Fibroblast of the aortic adventitia (primary cell): ENCODE results near the gene BCL2L1. TPM values are rescaled to one million over a fixed set of nuclear protein-coding genes. Genes with fewer than 3 reads are reported as not detected.
"Not testable (repeated sequence)": the region's sequence is repeated elsewhere in the genome, so short reads cannot be mapped to it uniquely, and the experiment has no call there.

Experiments used
- DNase-seq: peaks from one replicate; pipeline ENCODE4 v3.0.0-alpha.2; 2010; ENCODE audit warnings: low read depth
- H3K4me3 ChIP-seq: 2 replicates; pipeline ENCODE4 v1.5.1; 2011; ENCODE audit warnings: low read depth, mild to moderate bottlenecking, control low read depth, low read length, moderate library complexity
- CTCF ChIP-seq: IDR thresholded peaks from 2 replicates; pipeline ENCODE4 v1.5.1; 2011; ENCODE audit warnings: mild to moderate bottlenecking, low read length, control low read depth, inconsistent platforms; ENCODE audit not compliant: insufficient read depth
- total RNA-seq: library from RNA; depleted of rRNA; stranded (reverse); fragments of >200 nt; gene quantifications from 2 replicates; pipeline ENCODE4 v1.2.3, GENCODE V29; 2012; ENCODE audit warnings: low replicate concordance

BCL2L1 gene
- total RNA-seq, 1 donor, result 101 TPM

GRCh38 chr20:31759836-31760518 lies 37.3 kb upstream of the BCL2L1 start:
- no peak for DNase-seq
- TF ChIP-seq CTCF, result no peak
- no peak overlapping the region for H3K4me3 ChIP-seq

GRCh38 chr20:31758991-31759390 lies 36.3 kb upstream of the BCL2L1 start:
- no peak for DNase-seq
- no peak overlapping the region for H3K4me3 ChIP-seq

DNA sequence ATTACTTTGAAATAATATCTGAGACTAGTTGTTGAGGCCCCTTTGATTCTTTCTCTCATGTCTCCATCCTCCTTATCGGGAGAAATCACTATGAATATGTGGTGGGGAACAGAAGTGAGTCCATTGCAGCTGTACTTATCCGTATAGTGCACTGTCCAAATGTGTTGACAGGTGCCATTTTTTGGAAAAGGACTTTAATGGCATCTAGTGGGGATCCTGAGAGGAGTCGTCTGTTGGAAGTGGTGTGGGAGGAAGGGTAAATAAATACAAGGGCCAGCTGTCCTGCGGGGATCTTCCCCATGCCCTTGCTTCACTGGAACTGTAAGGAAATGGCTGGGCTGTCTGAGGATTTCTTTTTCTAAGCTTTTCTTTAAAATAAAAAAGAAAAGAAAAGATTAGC lies 35.9 kb upstream of the BCL2L1 start:
- no peak overlapping the region for H3K4me3 ChIP-seq
- DNase-seq, result no peak
- no peak for TF ChIP-seq CTCF

More at GRCh38 chr20:31758991-31759390, 36.3 kb upstream of the BCL2L1 start:
- TF ChIP-seq CTCF, result no peak

DNA sequence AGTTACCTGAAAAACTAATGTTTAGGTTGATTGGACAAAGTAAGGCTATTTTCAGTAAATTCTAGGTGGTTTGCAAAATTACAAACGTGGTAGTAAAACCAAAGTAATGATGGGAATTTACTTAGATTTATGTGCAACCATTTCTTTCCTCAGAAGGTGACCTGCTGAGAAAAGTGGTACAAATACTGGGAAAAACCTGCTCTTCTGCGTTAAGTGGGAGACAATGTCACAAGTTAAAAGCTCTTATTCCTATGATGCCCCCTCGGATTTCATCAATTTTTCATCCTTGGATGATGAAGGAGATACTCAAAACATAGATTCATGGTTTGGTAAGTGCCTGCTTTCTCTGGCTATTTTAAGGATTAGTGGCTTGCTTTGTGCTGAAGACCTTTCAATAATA lies 34.6 kb upstream of the BCL2L1 start:
- no peak for TF ChIP-seq CTCF
- DNase-seq, result no peak
- H3K4me3 ChIP-seq, result no peak overlapping the region

DNA sequence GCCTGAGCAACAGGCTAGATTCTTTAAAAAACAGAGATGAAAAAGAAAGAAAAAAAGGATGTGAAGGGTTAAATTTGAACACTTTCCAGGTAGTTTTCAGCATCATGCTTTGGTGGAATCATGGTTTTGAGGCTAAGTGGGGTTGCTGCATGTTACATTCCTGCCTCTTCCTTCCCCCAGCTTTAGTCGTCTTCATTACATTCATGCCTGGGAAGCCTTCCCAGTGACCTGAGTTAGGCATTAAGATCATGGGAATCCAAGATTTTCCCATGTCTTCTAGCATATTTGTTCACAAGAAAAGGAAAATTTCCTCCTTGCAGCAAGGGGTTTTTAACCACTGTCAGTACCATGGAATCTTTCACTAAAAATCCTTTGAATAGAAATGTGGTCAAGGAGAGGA lies 28.5 kb upstream of the BCL2L1 start:
- DNase-seq, result peak; percentile 97
- no peak for TF ChIP-seq CTCF
- no peak overlapping the region for H3K4me3 ChIP-seq

DNA sequence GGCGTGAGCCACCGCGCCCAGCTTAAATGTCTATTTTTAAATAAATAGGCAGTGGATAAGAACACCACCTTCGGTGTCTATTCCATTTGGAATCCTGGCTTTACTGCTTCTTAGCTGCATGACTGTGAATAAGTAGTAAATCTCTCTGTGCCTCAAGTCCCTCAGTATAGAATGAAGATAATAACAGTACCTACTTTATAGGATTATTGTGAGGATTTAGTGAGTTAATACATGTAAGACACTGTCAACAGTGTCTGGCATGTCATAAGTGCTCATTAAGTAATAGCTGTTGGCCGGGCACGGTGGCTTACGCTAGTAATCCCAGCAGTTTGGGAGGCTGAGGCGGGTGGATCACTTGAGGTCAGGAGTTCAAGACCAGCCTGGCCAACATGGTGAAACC lies 26.6 kb upstream of the BCL2L1 start:
- H3K4me3 ChIP-seq, result no peak overlapping the region
- no peak for TF ChIP-seq CTCF
- DNase-seq, result no peak

DNA sequence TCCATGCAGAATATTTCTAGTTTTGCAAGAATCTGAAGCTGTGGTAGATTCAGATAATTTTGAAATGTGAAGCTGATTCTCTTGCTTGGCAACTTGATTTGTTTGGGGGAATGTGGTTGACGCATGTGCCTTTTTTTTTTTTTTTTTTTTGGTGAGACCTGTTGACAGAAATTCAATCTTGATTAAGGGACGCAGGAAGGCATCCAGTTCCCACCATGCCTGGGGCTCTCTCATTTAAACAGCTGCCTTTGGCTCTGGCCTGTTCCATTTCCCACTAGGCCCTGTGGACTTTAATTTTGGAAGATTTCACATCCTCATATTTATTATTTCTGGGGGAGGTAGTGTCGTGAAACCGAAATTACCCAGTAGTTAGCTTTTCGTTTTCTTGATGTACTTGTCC lies 25.0 kb upstream of the BCL2L1 start:
- no peak overlapping the region for H3K4me3 ChIP-seq
- DNase-seq, result peak; percentile 83
- TF ChIP-seq CTCF, result no peak

DNA sequence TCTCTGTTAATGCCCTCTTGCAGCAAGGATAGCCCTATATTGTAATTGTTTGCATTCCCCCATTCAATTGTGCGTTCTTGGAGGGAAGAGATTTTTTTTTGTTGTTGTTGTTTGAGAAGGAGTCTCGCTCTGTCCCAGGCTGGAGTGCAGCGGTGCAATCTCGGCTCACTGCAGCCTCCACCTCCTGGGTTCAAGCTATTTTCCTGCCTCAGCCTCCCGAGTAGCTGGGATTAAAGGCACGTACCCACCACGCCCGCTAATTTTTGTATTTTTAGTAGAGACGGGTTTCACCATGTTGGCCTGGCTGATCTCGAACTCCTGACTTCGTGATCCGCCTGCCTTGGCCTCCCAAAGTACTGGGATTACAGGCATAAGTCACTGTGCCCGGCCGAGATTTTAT lies 24.4 kb upstream of the BCL2L1 start:
- DNase-seq, H3K4me3 ChIP-seq: not testable (repeated sequence)
